Measurements from ENCODE around the gene TUG1.

Gene TUG1

GRCh38 chr22:30925667-30926066 lies 43.4 kb upstream of the TUG1 start:
- H3K4me3 ChIP-seq (ENCODE audit: low read depth, low read length), result no peak overlapping the region
- no peak for TF ChIP-seq CTCF (IDR thresholded peaks at IDR 0.05; ENCODE audit: insufficient read depth, low read depth, low read length, missing control alignments)
- no peak for DNase-seq (ENCODE audit: low read depth)

- no peak for TF ChIP-seq CTCF (IDR thresholded peaks at IDR 0.05; ENCODE audit: insufficient read depth, low read depth, low read length, missing control alignments)
- no peak overlapping the region for H3K4me3 ChIP-seq (ENCODE audit: low read depth, low read length)
- no peak for DNase-seq (ENCODE audit: low read depth)
These were observed 42.4 kb upstream of the TUG1 start for GRCh38 chr22:30926706-30927105.

- TF ChIP-seq CTCF (IDR thresholded peaks at IDR 0.05; ENCODE audit: insufficient read depth, low read depth, low read length, missing control alignments), result no peak
- no peak overlapping the region for H3K4me3 ChIP-seq (ENCODE audit: low read depth, low read length)
- DNase-seq (ENCODE audit: low read depth), result no peak
These were observed 41.3 kb upstream of the TUG1 start for GRCh38 chr22:30927806-30928205.

GRCh38 chr22:30928401-30928800 lies 40.7 kb upstream of the TUG1 start:
- DNase-seq (ENCODE audit: low read depth), result no peak
- no peak for TF ChIP-seq CTCF (IDR thresholded peaks at IDR 0.05; ENCODE audit: insufficient read depth, low read depth, low read length, missing control alignments)
- H3K4me3 ChIP-seq (ENCODE audit: low read depth, low read length), result no peak overlapping the region

GRCh38 chr22:30930228-30930627 lies 38.8 kb upstream of the TUG1 start:
- DNase-seq (ENCODE audit: low read depth), result no peak
- H3K4me3 ChIP-seq (ENCODE audit: low read depth, low read length), result no peak overlapping the region
- TF ChIP-seq CTCF (IDR thresholded peaks at IDR 0.05; ENCODE audit: insufficient read depth, low read depth, low read length, missing control alignments), result no peak

- no peak overlapping the region for H3K4me3 ChIP-seq (ENCODE audit: low read depth, low read length)
- no peak for TF ChIP-seq CTCF (IDR thresholded peaks at IDR 0.05; ENCODE audit: insufficient read depth, low read depth, low read length, missing control alignments)
- no peak for DNase-seq (ENCODE audit: low read depth)
These were observed 37.3 kb upstream of the TUG1 start for GRCh38 chr22:30931541-30932300.

- no peak overlapping the region for H3K4me3 ChIP-seq (ENCODE audit: low read depth, low read length)
- DNase-seq (ENCODE audit: low read depth), result no peak
- TF ChIP-seq CTCF (IDR thresholded peaks at IDR 0.05; ENCODE audit: insufficient read depth, low read depth, low read length, missing control alignments), result no peak
These were observed 36.4 kb upstream of the TUG1 start for GRCh38 chr22:30932661-30933060.
